Tibial nerve (tissue), 4 donors: ENCODE results near the gene SLC38A5. TPM values are rescaled to one million over a fixed set of nuclear protein-coding genes. Genes with fewer than 3 reads are reported as not detected.
"Not testable (repeated sequence)": the region's sequence is repeated elsewhere in the genome, so short reads cannot be mapped to it uniquely, and the experiment has no call there.

Experiments
- DNase-seq, 2 donors: peaks; one replicate each; pipeline ENCODE4 v3.0.0-alpha.2; 2019; ENCODE audit warnings: low spot score in 2 of 2
- H3K27ac ChIP-seq, 4 donors: fragments of 200-600 bp; sonication (generic) in 3 of 4; one replicate each; pipeline ENCODE4 v1.5.1; 2017 to 2019; ENCODE audit warnings: mild to moderate bottlenecking in 1 of 4
- H3K27me3 ChIP-seq, 2 donors: fragments of 200-600 bp; sonication (generic) in 1 of 2; one replicate each; pipeline versions ENCODE4 v1.5.1 to v1.6.0; 2017 to 2019
- H3K36me3 ChIP-seq, 3 donors: fragments of 200-600 bp; sonication (generic); one replicate each; pipeline ENCODE4 v1.5.1; 2018 to 2019
- H3K4me1 ChIP-seq, 4 donors: fragments of 200-600 bp; sonication (generic) in 3 of 4; one replicate each; pipeline ENCODE4 v1.5.1; 2017 to 2019
- H3K4me3 ChIP-seq, 4 donors: fragments of 200-600 bp; sonication (generic) in 3 of 4; one replicate each; pipeline ENCODE4 v1.5.1; 2017 to 2019; ENCODE audit warnings: mild to moderate bottlenecking in 1 of 4, moderate library complexity in 1 of 4
- H3K9me3 ChIP-seq, 4 donors: fragments of 200-600 bp; sonication (generic) in 3 of 4; one replicate each; pipeline ENCODE4 v1.5.1; 2017 to 2019
- CTCF ChIP-seq, 5 experiments: fragments of 200-600 bp in 3 of 5; fragments of 450-650 bp in 2 of 5; sonication (generic) in 3 of 5; IDR thresholded peaks; one replicate each; pipeline ENCODE4 v1.5.1; 2016 to 2019; ENCODE audit warnings: antibody characterized with exemption in 5 of 5, mild to moderate bottlenecking in 3 of 5, moderate library complexity in 2 of 5
- EP300 ChIP-seq, 2 donors: sonication (generic); formaldehyde crosslinking; IDR thresholded peaks; one replicate each; pipeline ENCODE4 v1.6.1; 2017; ENCODE audit warnings: antibody characterized with exemption in 2 of 2, mild to moderate bottlenecking in 1 of 2
- POLR2A ChIP-seq, 2 donors: fragments of 450-650 bp; IDR thresholded peaks; one replicate each; pipeline ENCODE4 v1.6.1; 2017; ENCODE audit warnings: antibody characterized with exemption in 2 of 2, mild to moderate bottlenecking in 2 of 2, moderate library complexity in 2 of 2
- WGBS, 2 donors: methylation state at CpG; one replicate each; pipeline ENCODE4 v1.1.5; 2018; 5-methylcytosine and 5-hydroxymethylcytosine counted together
- total RNA-seq, 4 donors: library from RNA; depleted of rRNA; stranded (reverse); fragments of >200 nt; gene quantifications; one replicate each; pipeline ENCODE4 v1.1.0, GENCODE V29; 2016

The SLC38A5 gene
- total RNA-seq, 4 donors from 2014 or later = 2.4 to 21.9 (median 4.5) TPM

GRCh38 chrX:48459483-48459882, 10.6 kb downstream of the SLC38A5 start:
- no peak for DNase-seq
- no peaks in the 10 kb centered on the region for H3K4me1 ChIP-seq
- TF ChIP-seq EP300 (IDR thresholded peaks at IDR 0.05) = no peak
- no peak for TF ChIP-seq POLR2A (IDR thresholded peaks at IDR 0.05)
- peaks cover 0 to 3% (median 0%) of the 10 kb centered on the region in 4 donors for H3K9me3 ChIP-seq
- WGBS, 2 donors = 85 to 93% methylated on average over 6 of the region's 6 CpGs
- no peaks in the 10 kb centered on the region for H3K36me3 ChIP-seq
- no peak overlapping the region for H3K4me3 ChIP-seq
- H3K27ac ChIP-seq = no peak overlapping the region
- H3K27me3 ChIP-seq = peaks cover 0 to 7% of the 10 kb centered on the region in 2 donors

GRCh38 chrX:48458711-48459110, 11.3 kb downstream of the SLC38A5 start:
- DNase-seq = no peak
- no peak overlapping the region for H3K27ac ChIP-seq
- H3K4me3 ChIP-seq = no peak overlapping the region
- H3K4me1 ChIP-seq = no peaks in the 10 kb centered on the region
- no peaks in the 10 kb centered on the region for H3K36me3 ChIP-seq
- peaks cover 0 to 5% (median 0%) of the 10 kb centered on the region in 4 donors for H3K9me3 ChIP-seq
- TF ChIP-seq CTCF (IDR thresholded peaks at IDR 0.05) = no peak
- no peak for TF ChIP-seq EP300 (IDR thresholded peaks at IDR 0.05)
- TF ChIP-seq POLR2A (IDR thresholded peaks at IDR 0.05) = no peak
- peaks cover 0 to 7% of the 10 kb centered on the region in 2 donors for H3K27me3 ChIP-seq
- WGBS, 2 donors = 82% methylated on average over 6 of the region's 6 CpGs; no CpG with 5 or more reads in 1 of the 2 donors

GRCh38 chrX:48456628-48457331, 13.3 kb downstream of the SLC38A5 start:
- Histone ChIP-seq H3K27ac (no peak overlapping the region), H3K9me3 (peaks cover 0 to 5% (median 0%) of the 10 kb centered on the region in 4 donors), H3K27me3 (no peaks in the 10 kb centered on the region), H3K36me3 (no peaks in the 10 kb centered on the region), H3K4me3 (no peak overlapping the region), H3K4me1 (no peaks in the 10 kb centered on the region)
- WGBS, 2 donors = 74 to 75% methylated on average over 6 of the region's 6 CpGs
- TF ChIP-seq POLR2A (IDR thresholded peaks at IDR 0.05) = no peak
- TF ChIP-seq EP300 (IDR thresholded peaks at IDR 0.05) = no peak
- TF ChIP-seq CTCF (IDR thresholded peaks at IDR 0.05) = no peak
- no peak for DNase-seq

- H3K4me3 ChIP-seq = no peak overlapping the region
- H3K36me3 ChIP-seq = no peaks in the 10 kb centered on the region
- H3K9me3 ChIP-seq = peaks cover 0 to 5% (median 0%) of the 10 kb centered on the region in 4 donors
- no peaks in the 10 kb centered on the region for H3K27me3 ChIP-seq
- H3K27ac ChIP-seq = no peak overlapping the region
- no peak for TF ChIP-seq POLR2A (IDR thresholded peaks at IDR 0.05)
- no peak for TF ChIP-seq EP300 (IDR thresholded peaks at IDR 0.05)
- TF ChIP-seq CTCF (IDR thresholded peaks at IDR 0.05) = no peak
- 44 to 48% methylated on average over 4 of the region's 4 CpGs for WGBS, 2 donors
- H3K4me1 ChIP-seq = no peaks in the 10 kb centered on the region
- no peak for DNase-seq
These were observed 18.4 kb downstream of the SLC38A5 start for GRCh38 chrX:48451708-48452107.

GRCh38 chrX:48450076-48450475, 20.0 kb downstream of the SLC38A5 start:
- DNase-seq = no peak
- Histone ChIP-seq H3K36me3 (no peaks in the 10 kb centered on the region), H3K9me3 (peaks cover 0 to 5% (median 0%) of the 10 kb centered on the region in 4 donors), H3K27ac (no peak overlapping the region), H3K27me3 (no peaks in the 10 kb centered on the region), H3K4me1 (no peaks in the 10 kb centered on the region), H3K4me3 (no peak overlapping the region)
- TF ChIP-seq POLR2A (IDR thresholded peaks at IDR 0.05) (no peak), EP300 (IDR thresholded peaks at IDR 0.05) (no peak)

GRCh38 chrX:48447201-48447600, 22.9 kb downstream of the SLC38A5 start:
- H3K27ac ChIP-seq, H3K9me3 ChIP-seq, H3K27me3 ChIP-seq, H3K4me3 ChIP-seq, H3K36me3 ChIP-seq, DNase-seq, H3K4me1 ChIP-seq: not testable (repeated sequence)
- 90 to 97% methylated on average over 4 to 6 of the region's 6 CpGs for WGBS, 2 donors

- H3K9me3 ChIP-seq, H3K27ac ChIP-seq, H3K27me3 ChIP-seq, H3K4me1 ChIP-seq, H3K4me3 ChIP-seq, DNase-seq, H3K36me3 ChIP-seq: not testable (repeated sequence)
- WGBS, 2 donors = 78 to 90% methylated on average over 8 to 9 of the region's 13 CpGs
These were observed 36.3 kb downstream of the SLC38A5 start for GRCh38 chrX:48433713-48434112.

- H3K4me1 ChIP-seq, H3K9me3 ChIP-seq, H3K4me3 ChIP-seq, H3K36me3 ChIP-seq, DNase-seq, H3K27me3 ChIP-seq, H3K27ac ChIP-seq: not testable (repeated sequence)
- WGBS, 2 donors = 67 to 78% methylated on average over 4 of the region's 4 CpGs
These were observed 39.9 kb downstream of the SLC38A5 start for GRCh38 chrX:48430166-48430565.

- H3K4me1 ChIP-seq, H3K36me3 ChIP-seq, H3K4me3 ChIP-seq, H3K27ac ChIP-seq, H3K9me3 ChIP-seq, H3K27me3 ChIP-seq, DNase-seq: not testable (repeated sequence)
- WGBS, 2 donors = 50 to 53% methylated on average over 5 of the region's 5 CpGs
These were observed 40.5 kb downstream of the SLC38A5 start for GRCh38 chrX:48429606-48430005.

GRCh38 chrX:48427027-48427716, 42.9 kb downstream of the SLC38A5 start:
- no CpG with 5 or more reads among the region's 12 CpGs for WGBS, 2 donors
- H3K27me3 ChIP-seq, H3K9me3 ChIP-seq, H3K36me3 ChIP-seq, H3K4me1 ChIP-seq, DNase-seq, H3K4me3 ChIP-seq, H3K27ac ChIP-seq: not testable (repeated sequence)
